BJ (cell line): Measurements from ENCODE around the gene CGB2. TPM values are rescaled to one million over a fixed set of nuclear protein-coding genes. Genes with fewer than 3 reads are reported as not detected.

Experiments
- CTCF ChIA-PET: fragments of 350-600 bp; formaldehyde crosslinking; extraction: SDS; loops from one replicate; lab custom pipeline; 2021; ENCODE audit warnings: antibody characterized with exemption, inconsistent platforms; lab: Yijun Ruan, JAX
- POLR2A ChIA-PET: fragments of 300-600 bp; sonication (Branson Sonifier 250); formaldehyde crosslinking; extraction: SDS; loops from one replicate; lab custom pipeline; 2021; ENCODE audit warnings: antibody characterized with exemption; lab: Charles Lee
- DNase-seq: peaks from one replicate; pipeline ENCODE4 v3.0.0-alpha.2; 2011; ENCODE audit warnings: low read depth
- H3K27me3 ChIP-seq: 2 replicates; pipeline ENCODE4 v1.6.0; 2011; ENCODE audit warnings: low read length; ENCODE audit not compliant: control insufficient read depth, insufficient read depth
- H3K36me3 ChIP-seq: 2 replicates; pipeline ENCODE4 v1.5.1; 2011; ENCODE audit warnings: low read length; ENCODE audit not compliant: control insufficient read depth, insufficient read depth
- H3K4me3 ChIP-seq: 2 replicates; pipeline ENCODE4 v1.5.1; 2011; ENCODE audit warnings: low read depth, mild to moderate bottlenecking, control low read depth, low read length
- polyA plus RNA-seq: library from polyadenylated mRNA; depleted of rRNA; stranded (reverse); fragments of >200 nt; gene quantifications from 2 replicates; pipeline ENCODE4 v1.2.3, GENCODE V29; 2011
- TF ChIP-seq, protein P1 (sequence below): IDR thresholded peaks from 2 replicates; pipeline ENCODE4 v1.5.1; 2011; ENCODE audit warnings: low read depth, mild to moderate bottlenecking, control low read depth, inconsistent platforms, low read length, moderate library complexity; ENCODE audit not compliant: insufficient read depth

CGB2 gene
- polyA plus RNA-seq, 1 experiment, result not detected

DNA sequence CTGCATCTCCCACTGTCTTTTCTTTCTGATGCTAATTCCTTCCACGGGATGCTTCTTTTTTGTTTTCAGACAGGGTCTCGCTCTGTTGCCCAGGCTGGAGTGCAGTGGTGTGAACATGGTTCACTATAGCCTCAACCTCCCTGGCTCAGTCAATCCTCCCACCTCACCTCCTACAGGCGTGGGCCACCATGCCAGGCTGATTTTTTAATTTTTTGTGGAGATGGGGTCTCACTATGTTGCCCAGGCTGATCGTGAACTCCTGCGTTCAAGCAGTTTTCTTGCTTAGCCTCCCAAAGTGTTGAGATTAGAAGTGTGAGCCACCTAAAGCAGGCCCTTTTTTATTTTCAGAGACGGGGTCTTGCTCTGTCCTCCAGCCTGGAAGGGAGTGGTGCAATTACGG is 43.4 kb upstream of the CGB2 start:
- H3K36me3 ChIP-seq, result peaks cover 40% of the 10 kb centered on the region
- POLR2A ChIA-PET, result no interaction called here
- CTCF ChIA-PET, result interaction anchor here (0.5 to 1.6 kb wide), 2 partner anchors 29 to 110 kb away, joined by 3 to 4 read pairs; no protein-coding TSS in a partner anchor

DNA sequence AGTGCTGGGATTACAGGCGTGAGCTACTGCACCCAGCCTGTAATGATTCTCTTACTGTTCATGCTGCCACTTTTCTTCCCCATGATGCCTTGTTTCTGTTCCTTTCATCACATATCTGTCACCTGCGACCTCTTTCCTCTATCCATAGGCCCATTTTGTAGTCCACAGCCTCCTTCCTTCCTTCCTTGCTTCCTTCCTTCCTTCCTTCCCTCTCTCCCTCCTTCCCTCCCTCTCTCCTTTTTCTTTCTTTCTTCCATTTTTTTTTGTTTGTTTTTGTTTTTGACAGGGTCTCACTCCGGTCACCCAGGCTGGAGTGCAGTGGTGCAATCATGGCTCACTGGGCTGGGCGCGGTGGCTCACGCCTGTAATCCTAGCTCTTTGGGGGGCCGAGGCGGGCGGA is 42.8 kb upstream of the CGB2 start:
- no peak for DNase-seq
- ChIA-PET CTCF (interaction anchor here (1.0 to 1.6 kb wide), 2 partner anchors 12 to 109 kb away, joined by 4 read pairs; no protein-coding TSS in a partner anchor), POLR2A (no interaction called here)
- H3K4me3 ChIP-seq, result no peak overlapping the region
- H3K27me3 ChIP-seq, result no peaks in the 10 kb centered on the region
- peaks cover 38% of the 10 kb centered on the region for H3K36me3 ChIP-seq
- TF ChIP-seq, protein P1, sequence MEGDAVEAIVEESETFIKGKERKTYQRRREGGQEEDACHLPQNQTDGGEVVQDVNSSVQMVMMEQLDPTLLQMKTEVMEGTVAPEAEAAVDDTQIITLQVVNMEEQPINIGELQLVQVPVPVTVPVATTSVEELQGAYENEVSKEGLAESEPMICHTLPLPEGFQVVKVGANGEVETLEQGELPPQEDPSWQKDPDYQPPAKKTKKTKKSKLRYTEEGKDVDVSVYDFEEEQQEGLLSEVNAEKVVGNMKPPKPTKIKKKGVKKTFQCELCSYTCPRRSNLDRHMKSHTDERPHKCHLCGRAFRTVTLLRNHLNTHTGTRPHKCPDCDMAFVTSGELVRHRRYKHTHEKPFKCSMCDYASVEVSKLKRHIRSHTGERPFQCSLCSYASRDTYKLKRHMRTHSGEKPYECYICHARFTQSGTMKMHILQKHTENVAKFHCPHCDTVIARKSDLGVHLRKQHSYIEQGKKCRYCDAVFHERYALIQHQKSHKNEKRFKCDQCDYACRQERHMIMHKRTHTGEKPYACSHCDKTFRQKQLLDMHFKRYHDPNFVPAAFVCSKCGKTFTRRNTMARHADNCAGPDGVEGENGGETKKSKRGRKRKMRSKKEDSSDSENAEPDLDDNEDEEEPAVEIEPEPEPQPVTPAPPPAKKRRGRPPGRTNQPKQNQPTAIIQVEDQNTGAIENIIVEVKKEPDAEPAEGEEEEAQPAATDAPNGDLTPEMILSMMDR, result no peak

More for the DNA sequence above, 43.4 kb upstream of the CGB2 start:
- Histone ChIP-seq H3K27me3 (no peaks in the 10 kb centered on the region), H3K4me3 (no peak overlapping the region)
- DNase-seq, result no peak
- TF ChIP-seq, protein P1, result no peak

- DNase-seq, result peak; percentile 51
- CTCF ChIA-PET, result interaction anchor here (0.6 to 2.2 kb wide), 4 partner anchors 13 to 857 kb away, joined by 3 to 7 read pairs (median 4); no protein-coding TSS in a partner anchor
- Histone ChIP-seq H3K4me3 (no peak overlapping the region), H3K36me3 (peaks cover 36% of the 10 kb centered on the region), H3K27me3 (no peaks in the 10 kb centered on the region)
- POLR2A ChIA-PET, result interaction anchor here (0.6 kb wide), 1 partner anchor 145 kb away, joined by 5 read pairs; no protein-coding TSS in a partner anchor
- TF ChIP-seq, protein P1, result no peak
Measured at GRCh38 chr19:48989701-48990291, 41.9 kb upstream of the CGB2 start.

- CTCF ChIA-PET, result interaction anchor here (0.6 to 2.2 kb wide), 2 partner anchors 20 to 856 kb away, joined by 3 to 7 read pairs; no protein-coding TSS in a partner anchor
- DNase-seq, result no peak
Measured at GRCh38 chr19:48990400-48990799, 41.3 kb upstream of the CGB2 start.

More at GRCh38 chr19:48990400-48990799, 41.3 kb upstream of the CGB2 start:
- POLR2A ChIA-PET, result interaction anchor here (0.6 kb wide), 1 partner anchor 540 kb away, joined by 10 read pairs; no protein-coding TSS in a partner anchor
- peaks cover 31% of the 10 kb centered on the region for H3K36me3 ChIP-seq
- no peak overlapping the region for H3K4me3 ChIP-seq
- TF ChIP-seq, protein P1, result no peak
- no peaks in the 10 kb centered on the region for H3K27me3 ChIP-seq
